Coronary artery (tissue), 2 donors: ENCODE data around the gene ADD3.
"Not testable (repeated sequence)": the region's sequence is repeated elsewhere in the genome, so short reads cannot be mapped to it uniquely, and the experiment has no call there.

ENCODE experiments used
- DNase-seq: peaks from one replicate; pipeline ENCODE4 v3.0.0-alpha.2; 2017; ENCODE audit warnings: low spot score
- H3K27ac ChIP-seq, 2 donors: fragments of 200-600 bp; sonication (generic); one replicate each; pipeline ENCODE4 v1.5.1; 2016 to 2019
- H3K4me3 ChIP-seq: fragments of 200-600 bp; sonication (generic); 2 replicates; pipeline ENCODE4 v1.5.1; 2016; ENCODE audit warnings: mild to moderate bottlenecking, moderate library complexity
- TF ChIP-seq, protein P1 (sequence below): fragments of 200-600 bp; sonication (generic); IDR thresholded peaks from one replicate; pipeline ENCODE4 v1.5.1; 2019; ENCODE audit warnings: antibody characterized with exemption

ADD3 gene

DNA sequence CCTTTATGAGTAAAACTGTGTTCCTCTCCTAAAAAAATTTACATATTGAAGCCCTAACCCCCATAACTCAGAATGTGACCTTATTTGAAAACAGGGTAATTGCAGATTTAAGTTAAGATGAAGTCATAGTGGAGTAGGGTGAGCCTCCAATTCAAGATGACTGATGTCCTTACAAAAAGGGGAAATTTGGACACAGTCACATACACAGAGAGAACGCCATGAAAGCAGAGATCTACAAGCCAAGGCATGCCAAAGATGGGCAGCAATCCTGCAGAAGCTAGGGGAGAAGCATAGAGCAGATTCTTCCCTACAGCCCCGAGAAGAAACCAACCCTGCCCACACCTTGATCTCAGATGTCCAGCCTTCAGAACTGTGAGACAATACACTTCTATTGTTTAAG, 23.8 kb upstream of the ADD3 start:
- Histone ChIP-seq H3K27ac (no peak overlapping the region), H3K4me3 (no peak overlapping the region)
- TF ChIP-seq, protein P1, sequence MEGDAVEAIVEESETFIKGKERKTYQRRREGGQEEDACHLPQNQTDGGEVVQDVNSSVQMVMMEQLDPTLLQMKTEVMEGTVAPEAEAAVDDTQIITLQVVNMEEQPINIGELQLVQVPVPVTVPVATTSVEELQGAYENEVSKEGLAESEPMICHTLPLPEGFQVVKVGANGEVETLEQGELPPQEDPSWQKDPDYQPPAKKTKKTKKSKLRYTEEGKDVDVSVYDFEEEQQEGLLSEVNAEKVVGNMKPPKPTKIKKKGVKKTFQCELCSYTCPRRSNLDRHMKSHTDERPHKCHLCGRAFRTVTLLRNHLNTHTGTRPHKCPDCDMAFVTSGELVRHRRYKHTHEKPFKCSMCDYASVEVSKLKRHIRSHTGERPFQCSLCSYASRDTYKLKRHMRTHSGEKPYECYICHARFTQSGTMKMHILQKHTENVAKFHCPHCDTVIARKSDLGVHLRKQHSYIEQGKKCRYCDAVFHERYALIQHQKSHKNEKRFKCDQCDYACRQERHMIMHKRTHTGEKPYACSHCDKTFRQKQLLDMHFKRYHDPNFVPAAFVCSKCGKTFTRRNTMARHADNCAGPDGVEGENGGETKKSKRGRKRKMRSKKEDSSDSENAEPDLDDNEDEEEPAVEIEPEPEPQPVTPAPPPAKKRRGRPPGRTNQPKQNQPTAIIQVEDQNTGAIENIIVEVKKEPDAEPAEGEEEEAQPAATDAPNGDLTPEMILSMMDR: no peak
- DNase-seq: no peak

DNA sequence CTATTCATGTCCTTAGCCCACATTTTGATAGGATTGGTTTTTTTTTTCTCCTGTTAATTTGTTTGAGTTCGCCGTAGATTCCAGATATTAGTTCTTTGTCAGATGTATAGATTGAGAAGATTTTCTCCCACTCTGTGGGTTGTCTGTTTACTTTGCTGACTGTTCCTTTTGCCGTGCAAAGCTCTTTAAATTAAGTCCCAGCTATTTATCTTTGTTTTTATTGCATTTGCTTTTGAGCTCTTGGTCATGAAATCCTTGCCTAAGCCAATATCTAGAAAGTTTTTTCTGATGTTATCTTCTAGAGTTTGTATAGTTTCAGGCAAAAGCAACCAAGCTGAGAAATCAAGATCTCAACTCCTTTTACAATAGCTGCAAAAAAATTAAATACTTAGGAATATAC, 22.0 kb upstream of the ADD3 start:
- not testable (repeated sequence) for DNase-seq, H3K4me3 ChIP-seq, H3K27ac ChIP-seq

DNA sequence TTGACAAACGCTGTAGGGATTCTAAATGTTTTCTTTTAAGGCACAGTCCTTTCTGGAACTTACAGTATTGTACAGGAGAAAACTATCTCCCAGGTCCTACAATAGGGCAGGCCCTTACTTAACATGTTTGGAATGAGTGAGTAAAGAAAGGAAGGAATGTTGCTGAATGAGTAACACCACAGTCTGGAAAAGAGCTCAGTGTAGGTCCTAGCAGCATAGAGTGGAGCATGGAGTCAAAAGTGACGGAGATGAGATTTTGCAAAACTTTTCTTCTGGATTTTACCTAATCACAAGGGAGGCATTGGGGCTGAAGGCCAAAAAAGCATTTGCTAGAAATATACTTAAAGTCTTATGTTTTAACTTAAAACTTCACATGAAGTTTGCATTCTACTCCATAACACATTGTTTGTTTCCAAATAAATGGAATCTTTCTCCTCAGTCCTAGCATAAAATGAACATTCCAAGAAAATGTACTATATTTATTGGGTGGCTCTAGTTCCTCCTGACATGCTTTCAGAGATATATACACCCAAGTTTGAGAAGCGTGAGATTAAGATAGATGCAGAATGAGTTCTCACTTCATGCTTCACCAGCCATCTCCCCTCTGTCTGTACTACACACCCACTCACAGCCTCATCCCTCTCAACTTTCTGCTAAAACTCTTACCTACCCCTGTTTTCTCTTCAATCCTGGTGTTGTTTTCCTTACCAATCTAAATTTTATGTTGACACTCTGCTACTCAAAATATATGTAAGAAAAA, 20.2 kb upstream of the ADD3 start:
- peak overlapping the region in 1 of 2 donors; percentile 70 for H3K27ac ChIP-seq
- TF ChIP-seq, protein P1: no peak
- DNase-seq: no peak
- no peak overlapping the region for H3K4me3 ChIP-seq

DNA sequence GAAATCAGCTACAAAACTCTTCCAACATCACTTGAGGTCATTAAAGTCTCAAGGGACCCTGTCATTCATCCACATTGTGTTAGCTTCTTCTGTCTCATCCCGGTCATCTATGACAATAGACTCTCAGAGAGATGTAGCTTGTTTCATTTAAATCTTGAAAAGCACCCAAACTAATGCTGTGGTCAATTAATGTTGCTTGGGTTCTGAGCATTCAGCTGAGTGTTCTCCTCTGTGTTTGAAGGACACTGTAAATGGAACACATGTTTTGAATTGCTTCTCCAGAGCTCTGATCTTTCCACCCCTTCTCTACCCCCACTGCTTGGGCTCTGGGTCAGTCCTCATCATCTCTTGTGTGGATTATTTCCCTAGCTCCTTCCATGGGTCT, 19.6 kb upstream of the ADD3 start:
- no peak for DNase-seq
- no peak overlapping the region for H3K4me3 ChIP-seq
- TF ChIP-seq, protein P1: no peak
- H3K27ac ChIP-seq: peak overlapping the region in 1 of 2 donors; percentile 70

DNA sequence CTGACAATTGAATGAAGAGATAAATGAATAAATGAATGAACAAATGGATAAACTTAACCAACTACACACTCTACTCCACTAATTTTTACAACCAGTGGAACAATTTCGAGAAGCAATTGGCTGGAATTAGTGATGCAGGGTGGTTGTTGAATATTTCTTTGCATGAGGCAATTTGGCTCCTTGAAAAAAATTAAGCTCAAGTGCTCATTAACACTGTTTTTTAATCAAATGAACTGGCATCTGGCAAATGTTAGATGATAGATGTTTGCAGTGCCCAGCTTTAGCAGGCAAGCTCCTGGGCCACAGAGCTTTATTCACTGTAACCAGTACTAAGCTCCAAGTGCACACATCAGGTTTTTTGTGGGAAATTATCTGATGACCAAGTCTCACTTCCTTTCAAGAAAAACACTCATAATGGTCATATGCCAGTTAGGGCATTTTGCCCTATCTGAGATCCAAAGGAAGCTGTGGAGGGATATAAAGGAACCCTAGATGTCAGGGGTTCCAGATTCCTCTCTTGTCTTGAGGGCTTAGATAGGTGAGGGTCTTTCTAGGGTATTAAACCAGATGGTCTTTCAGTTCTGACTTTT, 16.4 kb upstream of the ADD3 start:
- TF ChIP-seq, protein P1: no peak
- no peak overlapping the region for H3K27ac ChIP-seq
- no peak for DNase-seq

DNA sequence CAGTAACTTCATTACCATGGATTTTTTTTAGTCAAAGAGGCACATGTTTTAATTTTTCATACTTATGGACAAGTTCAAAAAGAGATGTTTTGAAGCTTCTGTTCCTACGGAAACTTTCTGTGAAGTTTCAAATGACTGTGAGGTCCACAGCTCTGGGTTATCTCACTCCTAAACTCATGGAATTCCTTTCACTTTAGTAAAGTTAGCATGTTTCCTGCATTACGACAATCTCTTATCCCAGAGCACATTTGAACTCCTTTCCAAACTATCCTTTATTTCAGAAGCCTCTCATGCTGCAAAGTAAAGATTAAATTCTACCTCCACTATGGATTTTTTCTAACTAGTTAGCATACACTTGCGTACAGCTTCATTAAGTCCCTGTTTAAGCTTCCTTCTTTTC, 15.3 kb upstream of the ADD3 start:
- no peak for DNase-seq
- Histone ChIP-seq H3K27ac (peak overlapping the region in 1 of 2 donors; percentile 6), H3K4me3 (no peak overlapping the region)
- TF ChIP-seq, protein P1: no peak

More for the DNA sequence above, 16.4 kb upstream of the ADD3 start:
- H3K4me3 ChIP-seq: no peak overlapping the region

DNA sequence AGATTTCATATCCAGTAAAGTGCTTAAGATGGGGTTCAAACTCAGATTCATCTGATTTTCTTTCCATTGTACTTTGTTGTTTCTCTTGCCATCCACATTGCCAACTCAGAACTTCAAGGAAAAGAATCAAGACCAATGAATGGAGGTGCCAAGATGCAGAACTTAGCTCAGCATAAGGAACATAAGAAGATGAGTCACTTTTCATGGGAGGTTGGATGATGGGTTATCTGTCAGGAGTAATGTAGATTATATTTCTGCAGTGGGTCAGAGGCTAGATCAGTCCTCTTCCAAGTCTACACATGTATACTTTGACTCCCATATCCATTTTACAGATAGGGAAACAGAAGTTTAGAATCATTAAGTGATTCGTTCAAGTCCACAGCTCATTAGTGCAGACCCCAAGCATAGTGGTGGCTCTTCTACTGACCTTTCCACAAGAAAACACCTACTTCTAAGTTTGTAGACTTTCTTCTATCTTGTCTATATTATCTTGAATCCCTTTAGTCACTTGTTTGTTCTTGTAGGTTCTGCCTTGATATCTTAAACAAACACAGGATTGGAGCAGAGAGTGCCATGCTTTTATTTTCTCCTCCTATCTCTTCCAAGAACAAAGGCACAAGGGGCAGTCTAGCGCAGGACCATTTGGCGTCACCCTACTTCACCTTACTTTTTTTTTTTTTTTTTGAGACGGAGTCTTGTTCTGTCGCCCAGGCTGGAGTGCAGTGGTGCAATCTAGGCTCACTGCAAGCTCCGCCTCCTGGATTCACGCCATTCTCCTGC, 14.0 kb upstream of the ADD3 start:
- TF ChIP-seq, protein P1: no peak
- H3K27ac ChIP-seq: no peak overlapping the region
- no peak overlapping the region for H3K4me3 ChIP-seq
- DNase-seq: no peak
